ENCODE results near the gene SDHAF1. TPM values are rescaled to one million over a fixed set of nuclear protein-coding genes. Genes with fewer than 3 reads are reported as not detected.

SDHAF1 gene
- total RNA-seq, 2 donors from 2014 or later = 19.6 to 20.0 TPM

GRCh38 chr19:36043952-36044351, 49.0 kb downstream of the SDHAF1 start:
- intact Hi-C loops (cut with DNase I, micrococcal nuclease) = no loop called here

More at GRCh38 chr19:36043952-36044351, 49.0 kb downstream of the SDHAF1 start:
- DNase-seq (no peak), ATAC-seq (no peak)

Other genes starting within 250 kb of the SDHAF1 start
- 10 to 100 TPM; 14.5 to 17.3 TPM for gene U2AF1L4, start 249.8 kb upstream of the SDHAF1 start, total RNA-seq
- gene PSENEN, start 249.5 kb upstream of the SDHAF1 start, total RNA-seq = 10 to 100 TPM; 82.2 to 86.0 TPM
- 1 to 10 TPM; 5.9 to 6.1 TPM for gene LIN37, start 246.6 kb upstream of the SDHAF1 start, total RNA-seq
- 10 to 100 TPM in 1 of 2 donors, 1 to 10 TPM in 1; 4.5 to 16.4 TPM for gene HSPB6, start 238.2 kb upstream of the SDHAF1 start, total RNA-seq
- 10 to 100 TPM; 16.8 to 19.5 TPM for gene PROSER3, start 237.0 kb upstream of the SDHAF1 start, total RNA-seq
- gene ARHGAP33, start 219.6 kb upstream of the SDHAF1 start, total RNA-seq = 10 to 100 TPM in 1 of 2 donors, 1 to 10 TPM in 1; 9.7 to 10.1 TPM
- not detected for gene PRODH2, start 182.3 kb upstream of the SDHAF1 start, total RNA-seq
- gene NPHS1, start 142.7 kb upstream of the SDHAF1 start, total RNA-seq = not detected
- gene KIRREL2, start 138.3 kb upstream of the SDHAF1 start, total RNA-seq = under 1 TPM in 1 of 2 donors, not detected in 1; 0.11 TPM
- 1 to 10 TPM; 1.8 to 4.7 TPM for gene APLP1, start 126.6 kb upstream of the SDHAF1 start, total RNA-seq
- gene NFKBID, start 94.6 kb upstream of the SDHAF1 start, total RNA-seq = 10 to 100 TPM; 10.0 to 10.1 TPM
- gene HCST, start 92.7 kb upstream of the SDHAF1 start, total RNA-seq = 1 to 10 TPM; 1.0 to 6.1 TPM
- 10 to 100 TPM in 1 of 2 donors, 1 to 10 TPM in 1; 8.2 to 41.3 TPM for gene TYROBP, start 86.9 kb upstream of the SDHAF1 start, total RNA-seq
- gene LRFN3, start 58.8 kb upstream of the SDHAF1 start, total RNA-seq = 10 to 100 TPM; 12.5 to 14.7 TPM
- gene SYNE4, start 13.6 kb downstream of the SDHAF1 start, total RNA-seq = 1 to 10 TPM; 6.5 to 9.0 TPM
- gene ALKBH6, start 19.0 kb downstream of the SDHAF1 start, total RNA-seq = 10 to 100 TPM; 15.3 to 22.1 TPM
- 10 to 100 TPM in 1 of 2 donors, 1 to 10 TPM in 1; 3.1 to 10.6 TPM for gene CLIP3, start 37.7 kb downstream of the SDHAF1 start, total RNA-seq
- gene THAP8, start 59.1 kb downstream of the SDHAF1 start, total RNA-seq = 1 to 10 TPM; 3.6 to 4.5 TPM
- gene WDR62, start 59.7 kb downstream of the SDHAF1 start, total RNA-seq = 1 to 10 TPM in 1 of 2 donors, under 1 TPM in 1; 0.84 to 4.5 TPM
- gene OVOL3, start 116.0 kb downstream of the SDHAF1 start, total RNA-seq = not detected
- gene POLR2I, start 119.7 kb downstream of the SDHAF1 start, total RNA-seq = 10 to 100 TPM; 39.4 to 42.7 TPM
- gene TBCB, start 120.3 kb downstream of the SDHAF1 start, total RNA-seq = 100 to 1,000 TPM in 1 of 2 donors, 10 to 100 TPM in 1; 90.0 to 102 TPM
- gene CAPNS1, start 144.9 kb downstream of the SDHAF1 start, total RNA-seq = 100 to 1,000 TPM; 757 to 814 TPM
- gene COX7A1, start 157.3 kb downstream of the SDHAF1 start, total RNA-seq = 10 to 100 TPM in 1 of 2 donors, 1 to 10 TPM in 1; 5.5 to 21.3 TPM
- gene ZNF565, start 219.5 kb downstream of the SDHAF1 start, total RNA-seq = 1 to 10 TPM; 2.8 to 3.4 TPM
- gene ZNF146, start 219.9 kb downstream of the SDHAF1 start, total RNA-seq = 10 to 100 TPM; 33.9 to 40.6 TPM